Peyer's patch (tissue), 4 donors: Measurements from ENCODE around the gene FLT3LG.

Experiments
- CTCF ChIP-seq, 6 experiments: fragments of 450-650 bp in 4 of 6; fragments of 200-600 bp in 2 of 6; sonication (generic) in 1 of 6; IDR thresholded peaks; one replicate each; pipeline ENCODE4 v1.5.1; 2017 to 2019; ENCODE audit warnings: antibody characterized with exemption in 6 of 6, mild to moderate bottlenecking in 3 of 6, moderate library complexity in 1 of 6
- POLR2A ChIP-seq, 2 donors: fragments of 450-650 bp; IDR thresholded peaks; one replicate each; pipeline ENCODE4 v1.5.1; 2017; ENCODE audit warnings: antibody characterized with exemption in 2 of 2, mild to moderate bottlenecking in 2 of 2, moderate library complexity in 2 of 2

GRCh38 chr19:49448432-49448786, 25.6 kb upstream of the FLT3LG start:
- TF ChIP-seq CTCF (IDR thresholded peaks at IDR 0.05): no peak
- no peak for TF ChIP-seq POLR2A (IDR thresholded peaks at IDR 0.05)
